Measurements from ENCODE around the gene TALDO1.

DNA sequence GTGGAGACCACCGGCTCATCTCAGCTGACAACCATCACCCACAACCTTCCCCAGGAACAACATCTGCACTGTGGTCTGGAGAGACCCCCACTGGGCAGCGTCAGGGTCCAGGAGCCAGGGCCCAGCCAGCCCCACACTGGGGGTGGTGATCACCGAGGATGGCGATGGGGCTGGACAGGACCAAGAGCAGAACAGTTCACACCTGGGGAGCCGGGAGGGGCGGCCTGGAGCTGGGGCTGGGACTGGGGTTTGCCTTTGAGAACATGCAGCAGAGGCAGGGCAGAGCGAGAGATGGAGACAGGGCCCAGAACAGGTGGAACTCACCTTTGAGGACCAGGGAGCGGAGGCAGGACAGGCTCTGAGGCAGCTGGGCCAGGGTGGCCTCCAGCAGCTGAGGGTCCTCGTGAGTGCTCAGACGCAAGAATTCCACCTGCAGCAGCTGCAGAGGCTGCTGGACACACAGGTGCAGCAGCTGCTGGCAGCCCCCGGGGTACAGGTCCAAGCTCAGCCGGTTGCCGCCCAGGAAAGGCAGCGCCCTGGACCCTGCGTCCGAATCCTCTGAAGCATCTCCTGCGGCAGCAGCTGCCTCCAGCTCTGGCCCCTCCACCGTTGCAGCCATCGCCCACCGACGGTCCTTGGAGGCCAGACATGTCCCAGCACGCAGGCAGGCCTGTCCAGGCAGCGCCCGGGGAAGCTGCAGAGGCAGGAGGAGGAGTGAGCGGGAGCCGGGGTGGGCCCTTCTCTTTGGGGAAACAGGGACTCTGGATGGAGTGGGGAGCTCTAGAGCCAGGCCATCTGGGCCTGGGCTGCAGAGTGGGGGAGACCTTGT, 56.7 kb downstream of the TALDO1 start:
- TF ChIP-seq, protein P1, sequence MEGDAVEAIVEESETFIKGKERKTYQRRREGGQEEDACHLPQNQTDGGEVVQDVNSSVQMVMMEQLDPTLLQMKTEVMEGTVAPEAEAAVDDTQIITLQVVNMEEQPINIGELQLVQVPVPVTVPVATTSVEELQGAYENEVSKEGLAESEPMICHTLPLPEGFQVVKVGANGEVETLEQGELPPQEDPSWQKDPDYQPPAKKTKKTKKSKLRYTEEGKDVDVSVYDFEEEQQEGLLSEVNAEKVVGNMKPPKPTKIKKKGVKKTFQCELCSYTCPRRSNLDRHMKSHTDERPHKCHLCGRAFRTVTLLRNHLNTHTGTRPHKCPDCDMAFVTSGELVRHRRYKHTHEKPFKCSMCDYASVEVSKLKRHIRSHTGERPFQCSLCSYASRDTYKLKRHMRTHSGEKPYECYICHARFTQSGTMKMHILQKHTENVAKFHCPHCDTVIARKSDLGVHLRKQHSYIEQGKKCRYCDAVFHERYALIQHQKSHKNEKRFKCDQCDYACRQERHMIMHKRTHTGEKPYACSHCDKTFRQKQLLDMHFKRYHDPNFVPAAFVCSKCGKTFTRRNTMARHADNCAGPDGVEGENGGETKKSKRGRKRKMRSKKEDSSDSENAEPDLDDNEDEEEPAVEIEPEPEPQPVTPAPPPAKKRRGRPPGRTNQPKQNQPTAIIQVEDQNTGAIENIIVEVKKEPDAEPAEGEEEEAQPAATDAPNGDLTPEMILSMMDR (IDR thresholded peaks at IDR 0.05): no peak
- no peak for TF ChIP-seq POLR2A (IDR thresholded peaks at IDR 0.05)

Measured in testis (tissue), 2 donors.